MM.1S (cell line): ENCODE data around the gene UCN3.

ENCODE experiments used
- DNase-seq: peaks from one replicate; pipeline ENCODE4 v3.0.0-alpha.2; 2015
- H2AFZ ChIP-seq: fragments of 300-600 bp; sonication (generic); 2 replicates; pipeline ENCODE4 v1.6.0; 2016; ENCODE audit warnings: antibody characterized with exemption, low read length
- H3F3A ChIP-seq: fragments of 300-600 bp; sonication (generic); 2 replicates; pipeline ENCODE4 v1.6.1; 2016; ENCODE audit warnings: mild to moderate bottlenecking, antibody characterized with exemption, low read length, moderate library complexity, mixed read lengths; ENCODE audit not compliant: insufficient read depth
- H3K27ac ChIP-seq: fragments of 300-600 bp; sonication (generic); 2 replicates; pipeline ENCODE4 v1.5.1; 2016; ENCODE audit warnings: mild to moderate bottlenecking, low read length
- H3K27me3 ChIP-seq: fragments of 300-600 bp; sonication (generic); replicated peaks from 2 replicates; pipeline ENCODE4 v1.6.0; 2016; ENCODE audit warnings: low read length; ENCODE audit not compliant: insufficient read depth
- H3K36me3 ChIP-seq: fragments of 300-600 bp; sonication (generic); replicated peaks from 2 replicates; pipeline ENCODE4 v1.6.1; 2016; ENCODE audit warnings: mild to moderate bottlenecking, low read length, mixed read lengths; ENCODE audit not compliant: insufficient read depth
- H3K4me1 ChIP-seq: fragments of 300-600 bp; sonication (generic); 2 replicates; pipeline ENCODE4 v1.6.1; 2016; ENCODE audit warnings: low read length, mixed read lengths
- H3K4me2 ChIP-seq: fragments of 300-600 bp; sonication (generic); 2 replicates; pipeline ENCODE4 v1.6.0; 2016; ENCODE audit warnings: low read depth, low read length
- H3K4me3 ChIP-seq: fragments of 300-600 bp; sonication (generic); 2 replicates; pipeline ENCODE4 v1.5.1; 2016; ENCODE audit warnings: low read length, mixed read lengths
- H3K79me2 ChIP-seq: fragments of 300-600 bp; sonication (generic); 2 replicates; pipeline ENCODE4 v1.6.1; 2016; ENCODE audit warnings: mixed run types, low read length, mixed read lengths
- H3K9ac ChIP-seq: fragments of 300-600 bp; sonication (generic); 2 replicates; pipeline ENCODE4 v1.6.1; 2016; ENCODE audit warnings: low read length, mixed read lengths
- H3K9me2 ChIP-seq: fragments of 300-600 bp; sonication (generic); replicated peaks from 2 replicates; pipeline ENCODE4 v1.6.1; 2016; ENCODE audit warnings: mild to moderate bottlenecking, low read length, mixed read lengths; ENCODE audit not compliant: insufficient read depth
- H3K9me3 ChIP-seq: fragments of 300-600 bp; sonication (generic); replicated peaks from 2 replicates; pipeline ENCODE4 v1.6.1; 2016; ENCODE audit warnings: mild to moderate bottlenecking, low read length, mixed read lengths; ENCODE audit not compliant: insufficient read depth
- H4K20me1 ChIP-seq: fragments of 300-600 bp; sonication (generic); 2 replicates; pipeline ENCODE4 v1.6.1; 2016; ENCODE audit warnings: mild to moderate bottlenecking, low read length, moderate library complexity, mixed read lengths; ENCODE audit not compliant: insufficient read depth
- EZH2 ChIP-seq: fragments of 300-600 bp; sonication (generic); optimal IDR thresholded peaks from 2 replicates; pipeline ENCODE3; 2017; ENCODE audit warnings: low read depth, mild to moderate bottlenecking, antibody characterized with exemption, low read length, mixed read lengths
- EZH2phosphoT487 ChIP-seq: fragments of 300-600 bp; sonication (generic); IDR thresholded peaks from 2 replicates; pipeline ENCODE4 v1.6.1; 2018; ENCODE audit warnings: antibody characterized with exemption, low read length
- TF ChIP-seq, protein P1 (sequence below): fragments of 300-600 bp; sonication (generic); IDR thresholded peaks from 2 replicates; pipeline ENCODE4 v1.5.1; 2016; ENCODE audit warnings: antibody characterized with exemption, low read length, mixed read lengths

UCN3 gene

DNA sequence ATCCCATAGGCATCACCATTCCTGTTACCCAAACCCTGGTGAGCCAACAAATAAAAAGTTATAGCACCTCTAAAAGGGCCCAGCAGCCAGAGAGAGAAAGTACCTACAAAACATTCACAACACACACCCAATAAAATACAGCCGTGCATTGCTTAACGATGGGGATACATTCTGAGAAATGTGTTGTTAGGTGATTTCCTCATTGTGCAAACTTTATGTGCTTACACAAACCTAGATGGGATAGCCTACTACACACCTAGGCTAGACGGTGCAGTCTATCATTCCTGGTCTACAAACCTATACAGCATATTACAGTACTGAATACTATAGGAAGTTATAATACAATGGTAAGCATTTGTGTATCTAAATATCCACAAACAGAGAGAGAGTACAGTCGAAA, 44.9 kb upstream of the UCN3 start:
- Histone ChIP-seq H4K20me1 (no peaks in the 10 kb centered on the region), H3F3A (no peaks in the 10 kb centered on the region), H3K36me3 (no peaks in the 10 kb centered on the region), H3K79me2 (no peaks in the 10 kb centered on the region), H3K27me3 (no peaks in the 10 kb centered on the region), H3K9ac (no peak overlapping the region), H3K27ac (no peak overlapping the region), H3K4me3 (no peak overlapping the region), H3K4me2 (no peak overlapping the region), H3K9me3 (no peaks in the 10 kb centered on the region), H3K4me1 (0 out of 2 replicates have a peak, but pooled peaks cover 3% of the 10 kb centered on the region), H3K9me2 (no peaks in the 10 kb centered on the region), H2AFZ (no peak overlapping the region)
- no peak for TF ChIP-seq EZH2
- TF ChIP-seq, protein P1, sequence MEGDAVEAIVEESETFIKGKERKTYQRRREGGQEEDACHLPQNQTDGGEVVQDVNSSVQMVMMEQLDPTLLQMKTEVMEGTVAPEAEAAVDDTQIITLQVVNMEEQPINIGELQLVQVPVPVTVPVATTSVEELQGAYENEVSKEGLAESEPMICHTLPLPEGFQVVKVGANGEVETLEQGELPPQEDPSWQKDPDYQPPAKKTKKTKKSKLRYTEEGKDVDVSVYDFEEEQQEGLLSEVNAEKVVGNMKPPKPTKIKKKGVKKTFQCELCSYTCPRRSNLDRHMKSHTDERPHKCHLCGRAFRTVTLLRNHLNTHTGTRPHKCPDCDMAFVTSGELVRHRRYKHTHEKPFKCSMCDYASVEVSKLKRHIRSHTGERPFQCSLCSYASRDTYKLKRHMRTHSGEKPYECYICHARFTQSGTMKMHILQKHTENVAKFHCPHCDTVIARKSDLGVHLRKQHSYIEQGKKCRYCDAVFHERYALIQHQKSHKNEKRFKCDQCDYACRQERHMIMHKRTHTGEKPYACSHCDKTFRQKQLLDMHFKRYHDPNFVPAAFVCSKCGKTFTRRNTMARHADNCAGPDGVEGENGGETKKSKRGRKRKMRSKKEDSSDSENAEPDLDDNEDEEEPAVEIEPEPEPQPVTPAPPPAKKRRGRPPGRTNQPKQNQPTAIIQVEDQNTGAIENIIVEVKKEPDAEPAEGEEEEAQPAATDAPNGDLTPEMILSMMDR, result no peak
- TF ChIP-seq EZH2phosphoT487, result no peak
- no peak for DNase-seq

DNA sequence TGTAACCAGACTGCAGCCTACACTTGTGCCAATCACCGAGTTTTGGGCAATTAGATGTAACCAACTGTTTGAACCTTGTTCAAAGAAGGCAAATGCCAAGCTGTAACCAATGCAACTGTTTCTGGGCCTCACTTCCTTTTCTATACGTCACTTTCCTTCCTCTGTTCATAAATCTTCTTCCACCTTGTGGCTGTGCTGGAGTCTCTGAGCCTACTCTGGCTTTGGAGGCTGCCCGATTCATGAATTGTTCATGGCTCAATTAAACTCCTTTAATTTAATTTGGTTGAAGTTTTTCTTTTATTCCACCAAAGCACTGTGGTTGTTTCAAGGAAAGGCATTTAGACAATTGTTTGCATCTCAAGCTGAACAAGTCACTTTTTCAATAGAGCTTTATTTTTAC, 43.5 kb upstream of the UCN3 start:
- no peaks in the 10 kb centered on the region for H3K36me3 ChIP-seq
- no peak for DNase-seq
- H3K9me3 ChIP-seq, result no peaks in the 10 kb centered on the region
- H3K4me1 ChIP-seq, result 0 out of 2 replicates have a peak, but pooled peaks cover 3% of the 10 kb centered on the region
- no peak overlapping the region for H3K27ac ChIP-seq
- no peaks in the 10 kb centered on the region for H3K9me2 ChIP-seq
- H2AFZ ChIP-seq, result no peak overlapping the region
- H3K27me3 ChIP-seq, result no peaks in the 10 kb centered on the region
- no peak overlapping the region for H3K4me2 ChIP-seq
- TF ChIP-seq EZH2phosphoT487 (no peak), EZH2 (no peak)
- TF ChIP-seq, protein P1, result no peak
- H3K4me3 ChIP-seq, result no peak overlapping the region
- no peak overlapping the region for H3K9ac ChIP-seq
- H4K20me1 ChIP-seq, result no peaks in the 10 kb centered on the region
- no peaks in the 10 kb centered on the region for H3F3A ChIP-seq
- no peaks in the 10 kb centered on the region for H3K79me2 ChIP-seq

DNA sequence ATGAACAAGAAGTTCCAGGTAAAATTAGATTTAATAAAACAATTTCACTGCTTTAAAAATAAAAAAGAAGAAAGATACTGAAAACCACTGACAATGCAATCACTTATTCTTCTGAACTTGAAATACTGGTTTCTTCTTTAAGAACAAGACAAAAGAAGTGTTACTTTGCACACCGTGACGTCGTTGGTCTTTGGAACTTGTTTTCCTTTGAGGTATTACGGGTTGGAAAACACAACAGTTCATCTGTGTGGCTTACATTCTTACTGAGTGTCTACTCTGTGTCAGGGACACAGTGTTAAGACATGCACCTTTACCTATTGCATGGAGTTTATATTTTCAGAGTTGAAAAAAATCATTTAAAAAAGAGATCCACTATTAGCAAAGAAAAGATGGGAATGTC, 41.3 kb upstream of the UCN3 start:
- Histone ChIP-seq H4K20me1 (no peaks in the 10 kb centered on the region), H3K36me3 (no peaks in the 10 kb centered on the region), H3K79me2 (no peaks in the 10 kb centered on the region), H3K4me2 (no peak overlapping the region), H3K9me2 (no peaks in the 10 kb centered on the region), H3K27me3 (no peaks in the 10 kb centered on the region), H3K27ac (no peak overlapping the region), H3F3A (no peaks in the 10 kb centered on the region), H3K4me3 (no peak overlapping the region), H3K4me1 (no peaks in the 10 kb centered on the region), H3K9ac (no peak overlapping the region), H3K9me3 (no peaks in the 10 kb centered on the region), H2AFZ (no peak overlapping the region)
- TF ChIP-seq EZH2phosphoT487 (no peak), EZH2 (no peak)
- TF ChIP-seq, protein P1, result no peak
- DNase-seq, result no peak
